ENCODE data around the gene RNPEPL1. TPM values are rescaled to one million over a fixed set of nuclear protein-coding genes. Genes with fewer than 3 reads are reported as not detected.

RNPEPL1 gene
- polyA plus RNA-seq, 3 donors = 15.4 to 100 (median 36.4) TPM

- DNase-seq = no peak
- Histone ChIP-seq H2AFZ (ENCODE audit: insufficient read depth, low read depth, low read length, poor library complexity, severe bottlenecking) (no peak overlapping the region), H3K9ac (ENCODE audit: insufficient read depth, low read length, poor library complexity, severe bottlenecking) (no peak overlapping the region), H3K27me3 (ENCODE audit: control insufficient read depth in 2 of 2, insufficient read depth in 2 of 2, low read length in 2 of 2) (peaks cover 0 to 7% of the 10 kb centered on the region in 2 donors), H3K4me2 (replicated peaks; ENCODE audit: extremely low read depth, low read length, poor library complexity, severe bottlenecking) (no peak overlapping the region), H3K4me1 (ENCODE audit: control insufficient read depth in 1 of 2, insufficient read depth in 2 of 2, low read length in 2 of 2) (no peaks in the 10 kb centered on the region), H3K4me3 (replicated peaks in 1 of 3; ENCODE audit: low read depth in 2 of 3, low read length in 3 of 3) (peak overlapping the region in 1 of 3 experiments; percentile 23), H3K79me2 (ENCODE audit: insufficient read depth, low read length) (no peaks in the 10 kb centered on the region), H3K27ac (ENCODE audit: low read depth in 1 of 2, low read length in 2 of 2) (no peak overlapping the region), H4K20me1 (ENCODE audit: insufficient read depth, low read length) (peaks cover 4% of the 10 kb centered on the region), H3K36me3 (replicated peaks in 1 of 2; ENCODE audit: control insufficient read depth in 1 of 2, insufficient read depth in 2 of 2, low read length in 2 of 2) (peaks cover 27 to 74% of the 10 kb centered on the region in 2 donors), H3K9me3 (replicated peaks in 1 of 2; ENCODE audit: control insufficient read depth in 1 of 2, insufficient read depth in 1 of 2, low read length in 2 of 2) (peaks cover 72 to 81% of the 10 kb centered on the region in 2 donors)
- Mint-ChIP-seq H3K27me3 (ENCODE audit: low read depth in 3 of 3) (peaks cover 9 to 20% (median 11%) of the 10 kb centered on the region in 3 donors), H3K9me3 (peaks cover 65 to 83% (median 76%) of the 10 kb centered on the region in 7 donors), H3K27ac (peak overlapping the region in 1 of 7 donors; percentile 42), H3K4me1 (peaks cover 6% of the 10 kb centered on the region), H3K4me3 (no peak overlapping the region), H3K36me3 (peaks cover 72 to 83% of the 10 kb centered on the region in 2 donors)
- no peak for TF ChIP-seq CTCF (IDR thresholded peaks at IDR 0.05)
- intact Hi-C loops (cut with micrococcal nuclease) = no loop called here
- WGBS (ENCODE audit: insufficient coverage) = 92% methylated on average over 3 of the region's 8 CpGs
Measured at GRCh38 chr2:240524963-240525718, 43.1 kb upstream of the RNPEPL1 start.

- Histone ChIP-seq H3K4me1 (ENCODE audit: control insufficient read depth in 1 of 2, insufficient read depth in 2 of 2, low read length in 2 of 2) (no peaks in the 10 kb centered on the region), H3K36me3 (replicated peaks in 1 of 2; ENCODE audit: control insufficient read depth in 1 of 2, insufficient read depth in 2 of 2, low read length in 2 of 2) (peaks cover 27 to 79% of the 10 kb centered on the region in 2 donors), H3K4me3 (replicated peaks in 1 of 3; ENCODE audit: low read depth in 2 of 3, low read length in 3 of 3) (peak overlapping the region in 1 of 3 experiments; percentile 23), H3K9me3 (replicated peaks in 1 of 2; ENCODE audit: control insufficient read depth in 1 of 2, insufficient read depth in 1 of 2, low read length in 2 of 2) (peaks cover 78 to 81% of the 10 kb centered on the region in 2 donors), H3K4me2 (replicated peaks; ENCODE audit: extremely low read depth, low read length, poor library complexity, severe bottlenecking) (no peak overlapping the region), H3K9ac (ENCODE audit: insufficient read depth, low read length, poor library complexity, severe bottlenecking) (no peak overlapping the region), H3K27me3 (ENCODE audit: control insufficient read depth in 2 of 2, insufficient read depth in 2 of 2, low read length in 2 of 2) (no peaks in the 10 kb centered on the region), H3K79me2 (ENCODE audit: insufficient read depth, low read length) (no peaks in the 10 kb centered on the region), H4K20me1 (ENCODE audit: insufficient read depth, low read length) (peaks cover 3% of the 10 kb centered on the region), H3K27ac (ENCODE audit: low read depth in 1 of 2, low read length in 2 of 2) (no peak overlapping the region), H2AFZ (ENCODE audit: insufficient read depth, low read depth, low read length, poor library complexity, severe bottlenecking) (no peak overlapping the region)
- intact Hi-C loops (cut with micrococcal nuclease) = no loop called here
- H3K27ac Mint-ChIP-seq = peak overlapping the region in 1 of 7 donors; percentile 42
- H3K27me3 Mint-ChIP-seq (ENCODE audit: low read depth in 3 of 3) = peaks cover 4 to 13% (median 8%) of the 10 kb centered on the region in 3 donors
- 100% methylated on average over 6 of the region's 6 CpGs for WGBS (ENCODE audit: insufficient coverage)
- peaks cover 64 to 89% (median 80%) of the 10 kb centered on the region in 7 donors for H3K9me3 Mint-ChIP-seq
- peaks cover 73 to 86% of the 10 kb centered on the region in 2 donors for H3K36me3 Mint-ChIP-seq
- TF ChIP-seq CTCF (IDR thresholded peaks at IDR 0.05) = no peak
- no peak for DNase-seq
- no peak overlapping the region for H3K4me3 Mint-ChIP-seq
- peaks cover under 1% of the 10 kb centered on the region for H3K4me1 Mint-ChIP-seq
Measured at GRCh38 chr2:240525802-240526201, 42.5 kb upstream of the RNPEPL1 start.

Data from CD14-positive monocyte (primary cell).